GM23248 (cell line): Measurements from ENCODE around the gene TKT. TPM values are rescaled to one million over a fixed set of nuclear protein-coding genes. Genes with fewer than 3 reads are reported as not detected.

ENCODE experiments used
- DNase-seq: peaks from one replicate; pipeline ENCODE4 v3.0.0-alpha.2; 2015
- H2AFZ ChIP-seq: fragments of 200-600 bp; sonication (generic); 2 replicates; pipeline ENCODE4 v1.6.1; 2016; ENCODE audit warnings: antibody characterized with exemption
- H3F3A ChIP-seq: fragments of 200-600 bp; sonication (generic); 2 replicates; pipeline ENCODE4 v1.6.1; 2016; ENCODE audit warnings: mild to moderate bottlenecking, antibody characterized with exemption, mixed run types; ENCODE audit not compliant: insufficient read depth
- H3K27ac ChIP-seq: fragments of 200-600 bp; sonication (generic); 2 replicates; pipeline ENCODE4 v1.5.1; 2016; ENCODE audit warnings: mild to moderate bottlenecking
- H3K27me3 ChIP-seq: fragments of 200-600 bp; sonication (generic); replicated peaks from 2 replicates; pipeline ENCODE4 v1.6.1; 2016; ENCODE audit warnings: mild to moderate bottlenecking; ENCODE audit not compliant: insufficient read depth
- H3K36me3 ChIP-seq: fragments of 200-600 bp; sonication (generic); 2 replicates; pipeline ENCODE4 v1.6.1; 2016; ENCODE audit warnings: low read depth, mild to moderate bottlenecking
- H3K4me1 ChIP-seq: fragments of 200-600 bp; sonication (generic); 2 replicates; pipeline ENCODE4 v1.6.1; 2016; ENCODE audit warnings: mild to moderate bottlenecking; ENCODE audit not compliant: insufficient read depth
- H3K4me2 ChIP-seq: fragments of 200-600 bp; sonication (generic); one replicate; pipeline ENCODE4 v1.6.1; 2016; ENCODE audit warnings: mild to moderate bottlenecking; ENCODE audit not compliant: unreplicated experiment
- H3K4me3 ChIP-seq: fragments of 200-600 bp; sonication (generic); 2 replicates; pipeline ENCODE4 v1.5.1; 2016; ENCODE audit warnings: mild to moderate bottlenecking
- H3K79me2 ChIP-seq: fragments of 200-600 bp; sonication (generic); 2 replicates; pipeline ENCODE4 v1.6.1; 2016; ENCODE audit warnings: mild to moderate bottlenecking; ENCODE audit not compliant: insufficient read depth
- H3K9ac ChIP-seq: fragments of 200-600 bp; sonication (generic); 2 replicates; pipeline ENCODE4 v1.6.1; 2016; ENCODE audit warnings: mild to moderate bottlenecking
- H3K9me2 ChIP-seq: fragments of 200-600 bp; sonication (generic); 2 replicates; pipeline ENCODE4 v1.6.1; 2016; ENCODE audit warnings: mixed run types, mild to moderate bottlenecking, moderate library complexity; ENCODE audit not compliant: insufficient read depth
- H3K9me3 ChIP-seq: fragments of 200-600 bp; sonication (generic); one replicate; pipeline ENCODE4 v1.6.1; 2017; ENCODE audit warnings: low read depth
- H4K20me1 ChIP-seq: fragments of 200-600 bp; sonication (generic); 2 replicates; pipeline ENCODE4 v1.6.0; 2016; ENCODE audit not compliant: insufficient read depth
- EZH2 ChIP-seq: fragments of 200-600 bp; sonication (generic); IDR thresholded peaks from 2 replicates; pipeline ENCODE4 v1.6.1; 2018; ENCODE audit warnings: antibody characterized with exemption, mild to moderate bottlenecking; ENCODE audit not compliant: insufficient read depth, poor library complexity, severe bottlenecking
- EZH2phosphoT487 ChIP-seq: fragments of 200-600 bp; sonication (generic); IDR thresholded peaks from 2 replicates; pipeline ENCODE4 v1.6.1; 2018; ENCODE audit warnings: antibody characterized with exemption, moderate library complexity, mild to moderate bottlenecking, low read depth; ENCODE audit not compliant: insufficient read depth
- WGBS, 2 experiments: methylation state at CpG; one replicate each; pipeline ENCODE4 v1.1.6; 2015 to 2017; ENCODE audit warnings: low lambda C conversion rate in 2 of 2, low coverage in 1 of 2; ENCODE audit errors: missing lambda C conversion rate in 2 of 2; 5-methylcytosine and 5-hydroxymethylcytosine counted together
- in situ Hi-C: fragments of 300-500 bp; cut with MboI; formaldehyde crosslinking; loops from 2 replicates; pipeline ENCODE4 v1.15.0; 2020
- polyA plus RNA-seq: library from polyadenylated mRNA; unstranded; fragments of >200 nt; fragmentation: Nextera tagmentation; extraction: Ambion mirVana; gene quantifications from 2 replicates; pipeline ENCODE4 v1.2.1, GENCODE V29; 2016
- total RNA-seq: library from RNA; depleted of rRNA; stranded (reverse); fragments of >200 nt; shearing (Covaris generic); gene quantifications from 2 replicates; pipeline ENCODE4 v1.2.3, GENCODE V29; 2014

The TKT gene
- total and polyA plus RNA-seq, 2 experiments from 2014 or later = 129 to 256 TPM

GRCh38 chr3:53189276-53189675, 66.5 kb downstream of the TKT start:
- no peak overlapping the region for H3K9ac ChIP-seq
- no peaks in the 10 kb centered on the region for H3K9me2 ChIP-seq
- H4K20me1 ChIP-seq = no peaks in the 10 kb centered on the region
- 91 to 93% methylated on average over 3 of the region's 3 CpGs for WGBS, 2 experiments
- in situ Hi-C loops = no loop called here
- no peaks in the 10 kb centered on the region for H3K36me3 ChIP-seq
- no peak overlapping the region for H3K4me3 ChIP-seq
- no peaks in the 10 kb centered on the region for H3K27me3 ChIP-seq
- H3K4me2 ChIP-seq = no peak overlapping the region
- no peaks in the 10 kb centered on the region for H3F3A ChIP-seq
- H3K79me2 ChIP-seq = no peaks in the 10 kb centered on the region
- no peak overlapping the region for H2AFZ ChIP-seq
- H3K9me3 ChIP-seq = no peaks in the 10 kb centered on the region
- H3K27ac ChIP-seq = no peak overlapping the region
- no peaks in the 10 kb centered on the region for H3K4me1 ChIP-seq
- TF ChIP-seq EZH2phosphoT487 (no peak), EZH2 (no peak)
- DNase-seq = no peak

- 98 to 99% methylated on average over 13 of the region's 13 CpGs for WGBS, 2 experiments
- no peak overlapping the region for H2AFZ ChIP-seq
- in situ Hi-C loops = no loop called here
- no peaks in the 10 kb centered on the region for H3K79me2 ChIP-seq
- no peaks in the 10 kb centered on the region for H3K36me3 ChIP-seq
- no peaks in the 10 kb centered on the region for H3K9me2 ChIP-seq
- no peak overlapping the region for H3K9ac ChIP-seq
- H3K9me3 ChIP-seq = no peaks in the 10 kb centered on the region
- H3K4me3 ChIP-seq = no peak overlapping the region
- no peaks in the 10 kb centered on the region for H3K27me3 ChIP-seq
- H3K27ac ChIP-seq = no peak overlapping the region
- H3K4me1 ChIP-seq = no peaks in the 10 kb centered on the region
- no peak for TF ChIP-seq EZH2
- no peak for TF ChIP-seq EZH2phosphoT487
- no peaks in the 10 kb centered on the region for H3F3A ChIP-seq
- no peak for DNase-seq
- H3K4me2 ChIP-seq = no peak overlapping the region
- H4K20me1 ChIP-seq = no peaks in the 10 kb centered on the region
These were observed 67.1 kb downstream of the TKT start for GRCh38 chr3:53188720-53189119.

- Histone ChIP-seq H3K4me3 (no peak overlapping the region), H3K27ac (no peak overlapping the region), H3K79me2 (no peaks in the 10 kb centered on the region), H3K36me3 (no peaks in the 10 kb centered on the region), H3K4me1 (no peaks in the 10 kb centered on the region), H3K9me2 (no peaks in the 10 kb centered on the region), H4K20me1 (no peaks in the 10 kb centered on the region), H3K4me2 (no peak overlapping the region), H3F3A (no peaks in the 10 kb centered on the region), H3K9me3 (no peaks in the 10 kb centered on the region), H3K9ac (no peak overlapping the region), H3K27me3 (no peaks in the 10 kb centered on the region), H2AFZ (no peak overlapping the region)
- DNase-seq = no peak
- WGBS, 2 experiments = 72 to 84% methylated on average over 5 of the region's 5 CpGs
- TF ChIP-seq EZH2 (no peak), EZH2phosphoT487 (no peak)
- in situ Hi-C loops = no loop called here
These were observed 67.6 kb downstream of the TKT start for GRCh38 chr3:53188136-53188685.

- Histone ChIP-seq H3F3A (no peaks in the 10 kb centered on the region), H3K4me1 (no peaks in the 10 kb centered on the region), H4K20me1 (no peaks in the 10 kb centered on the region), H3K4me2 (no peak overlapping the region), H3K9me3 (no peaks in the 10 kb centered on the region), H3K79me2 (no peaks in the 10 kb centered on the region), H3K27me3 (no peaks in the 10 kb centered on the region), H3K36me3 (no peaks in the 10 kb centered on the region), H3K27ac (no peak overlapping the region), H2AFZ (no peak overlapping the region), H3K4me3 (no peak overlapping the region), H3K9ac (no peak overlapping the region), H3K9me2 (no peaks in the 10 kb centered on the region)
- in situ Hi-C loops = no loop called here
- 61 to 71% methylated on average over 4 of the region's 4 CpGs for WGBS, 2 experiments
- TF ChIP-seq EZH2phosphoT487 (no peak), EZH2 (no peak)
- DNase-seq = no peak
These were observed 68.4 kb downstream of the TKT start for GRCh38 chr3:53187430-53187829.

- H4K20me1 ChIP-seq = no peaks in the 10 kb centered on the region
- H3K9ac ChIP-seq = no peak overlapping the region
- no peaks in the 10 kb centered on the region for H3K27me3 ChIP-seq
- no peak overlapping the region for H2AFZ ChIP-seq
- H3K27ac ChIP-seq = no peak overlapping the region
- H3K36me3 ChIP-seq = no peaks in the 10 kb centered on the region
- no peaks in the 10 kb centered on the region for H3F3A ChIP-seq
- TF ChIP-seq EZH2 = no peak
- TF ChIP-seq EZH2phosphoT487 = no peak
- in situ Hi-C loops = no loop called here
- no peak overlapping the region for H3K4me2 ChIP-seq
- no peaks in the 10 kb centered on the region for H3K9me2 ChIP-seq
- WGBS, 2 experiments = 97 to 100% methylated on average over 8 to 9 of the region's 9 CpGs
- no peaks in the 10 kb centered on the region for H3K79me2 ChIP-seq
- no peak for DNase-seq
- no peaks in the 10 kb centered on the region for H3K9me3 ChIP-seq
- H3K4me1 ChIP-seq = no peaks in the 10 kb centered on the region
- no peak overlapping the region for H3K4me3 ChIP-seq
These were observed 69.1 kb downstream of the TKT start for GRCh38 chr3:53186726-53187125.
